Lung microvascular endothelial cell (primary cell): ENCODE measurements around the gene CTTNBP2NL. TPM values are rescaled to one million over a fixed set of nuclear protein-coding genes. Genes with fewer than 3 reads are reported as not detected.
A peak's percentile ranks its signal among the peaks of the same experiment; 100 is the strongest.
"Not testable (repeated sequence)": the region's sequence is repeated elsewhere in the genome, so short reads cannot be mapped to it uniquely, and the experiment has no call there.

Experiments used
- DNase-seq, 2 donors: peaks; one replicate each; pipeline versions ENCODE4 v3.0.0 to v3.0.0-alpha.2; 2010; ENCODE audit warnings: low read depth in 2 of 2
- total RNA-seq: library from RNA; depleted of rRNA; stranded (reverse); fragments of >200 nt; gene quantifications from 2 replicates; pipeline ENCODE4 v1.2.1, GENCODE V29; 2014

The CTTNBP2NL gene
- total RNA-seq, 1 donor from 2014 or later: 16.9 TPM

GRCh38 chr1:112418099-112418892, 22.3 kb downstream of the CTTNBP2NL start:
- no peak for DNase-seq

GRCh38 chr1:112423207-112423606, 27.2 kb downstream of the CTTNBP2NL start:
- DNase-seq: no peak

- DNase-seq: not testable (repeated sequence)
These were observed 27.7 kb downstream of the CTTNBP2NL start for GRCh38 chr1:112423666-112424065.

- no peak for DNase-seq
These were observed 33.7 kb downstream of the CTTNBP2NL start for GRCh38 chr1:112429749-112430148.

- DNase-seq: peak; percentile 74 to 83
These were observed 35.0 kb downstream of the CTTNBP2NL start for GRCh38 chr1:112431038-112431437.

GRCh38 chr1:112435448-112435847, 39.4 kb downstream of the CTTNBP2NL start:
- peak in 1 of 2 donors; percentile 30 for DNase-seq

GRCh38 chr1:112436384-112437156, 40.6 kb downstream of the CTTNBP2NL start:
- no peak for DNase-seq

GRCh38 chr1:112438156-112438555, 42.1 kb downstream of the CTTNBP2NL start:
- DNase-seq: peak in 1 of 2 donors; percentile 66

GRCh38 chr1:112439592-112439991, 43.6 kb downstream of the CTTNBP2NL start:
- DNase-seq: peak in 1 of 2 donors; percentile 60

- no peak for DNase-seq
These were observed 44.6 kb downstream of the CTTNBP2NL start for GRCh38 chr1:112440574-112440973.

- peak in 1 of 2 donors; percentile 49 for DNase-seq
These were observed 48.3 kb downstream of the CTTNBP2NL start for GRCh38 chr1:112444269-112444668.

- DNase-seq: no peak
These were observed 49.6 kb downstream of the CTTNBP2NL start for GRCh38 chr1:112445596-112445995.

GRCh38 chr1:112446411-112446810, 50.4 kb downstream of the CTTNBP2NL start:
- DNase-seq: no peak

- no peak for DNase-seq
These were observed 53.1 kb downstream of the CTTNBP2NL start for GRCh38 chr1:112448904-112449629.

GRCh38 chr1:112449630-112449983, 53.6 kb downstream of the CTTNBP2NL start:
- no peak for DNase-seq

GRCh38 chr1:112450773-112451172, 54.8 kb downstream of the CTTNBP2NL start:
- no peak for DNase-seq

- not testable (repeated sequence) for DNase-seq
These were observed 55.3 kb downstream of the CTTNBP2NL start for GRCh38 chr1:112451301-112451700.

- DNase-seq: no peak
These were observed 57.9 kb downstream of the CTTNBP2NL start for GRCh38 chr1:112453876-112454275.

GRCh38 chr1:112454316-112454715, 58.3 kb downstream of the CTTNBP2NL start:
- no peak for DNase-seq

GRCh38 chr1:112457241-112457640, 61.2 kb downstream of the CTTNBP2NL start:
- DNase-seq: no peak

GRCh38 chr1:112457955-112458354, 61.9 kb downstream of the CTTNBP2NL start:
- peak in 1 of 2 donors; percentile 55 for DNase-seq

GRCh38 chr1:112458756-112459155, 62.7 kb downstream of the CTTNBP2NL start:
- DNase-seq: no peak
